H1 (cell line): ENCODE results near the gene PDE6B. TPM values are rescaled to one million over a fixed set of nuclear protein-coding genes. Genes with fewer than 3 reads are reported as not detected.
A peak's percentile ranks its signal among the peaks of the same experiment; 100 is the strongest.

Experiments
- CTCF ChIA-PET: fragments of 300-600 bp; sonication (Branson Sonifier 250); formaldehyde crosslinking; loops from one replicate; lab custom pipeline; 2021; ENCODE audit not compliant: partially characterized antibody; lab: Charles Lee
- POLR2A ChIA-PET: fragments of 300-600 bp; sonication (Branson Sonifier 250); formaldehyde crosslinking; loops from one replicate; lab custom pipeline; 2021; ENCODE audit warnings: inconsistent platforms; ENCODE audit not compliant: partially characterized antibody; lab: Charles Lee
- DNase-seq, 2 experiments: peaks; one replicate each; pipeline versions ENCODE4 v3.0.0 to v3.0.0-alpha.2; 2010 to 2022; ENCODE audit warnings: low spot score in 2 of 2, low read depth in 1 of 2, mixed read lengths in 1 of 2
- FAIRE-seq: peaks from 2 replicates; lab custom pipeline; 2011; peaks lifted over from hg19 to GRCh38; lab: Jason Lieb, UNC
- H2AFZ ChIP-seq: 2 replicates; pipeline ENCODE4 v1.8.1; 2012; ENCODE audit warnings: low read length, inconsistent platforms
- H2AK5ac ChIP-seq: 2 replicates; pipeline ENCODE4 v1.6.1; 2013; ENCODE audit warnings: low read depth, low read length
- H2BK120ac ChIP-seq: replicated peaks from 2 replicates; pipeline ENCODE3; 2013; ENCODE audit warnings: low read depth, low read length, inconsistent platforms
- H2BK12ac ChIP-seq: 2 replicates; pipeline ENCODE4 v1.6.1; 2013; ENCODE audit warnings: low read depth, low read length
- H2BK15ac ChIP-seq: 2 replicates; pipeline ENCODE4 v1.6.1; 2013; ENCODE audit warnings: low read length
- H2BK20ac ChIP-seq: 2 replicates; pipeline ENCODE4 v1.6.1; 2013; ENCODE audit warnings: low read length
- H2BK5ac ChIP-seq: 2 replicates; pipeline ENCODE4 v1.6.1; 2013; ENCODE audit warnings: low read depth, low read length
- H3K14ac ChIP-seq: 2 replicates; pipeline ENCODE4 v1.6.1; 2013; ENCODE audit warnings: inconsistent platforms; ENCODE audit not compliant: insufficient read length
- H3K18ac ChIP-seq: 2 replicates; pipeline ENCODE4 v1.6.1; 2013; ENCODE audit warnings: low read length; ENCODE audit errors: extremely low read depth
- H3K23ac ChIP-seq: 2 replicates; pipeline ENCODE4 v1.6.1; 2013; ENCODE audit warnings: inconsistent platforms; ENCODE audit not compliant: insufficient read length
- H3K23me2 ChIP-seq: 2 replicates; pipeline ENCODE4 v1.6.1; 2013; ENCODE audit warnings: low read depth, low read length
- H3K27ac ChIP-seq: 2 replicates; pipeline ENCODE4 v1.6.1; 2011; ENCODE audit warnings: low read depth, low read length, inconsistent platforms
- H3K27me3 ChIP-seq, 4 experiments: replicated peaks in 1 of 4; 1 replicate in 1 of 4; 2 replicates in 3 of 4; pipeline versions ENCODE4 v1.6.1 to v1.8.1; 2011 to 2013; ENCODE audit warnings: low read length in 3 of 4, mild to moderate bottlenecking in 3 of 4, inconsistent platforms in 2 of 4, mixed read lengths in 2 of 4, moderate library complexity in 1 of 4; ENCODE audit not compliant: control insufficient read depth in 3 of 4, insufficient read depth in 3 of 4; ENCODE audit errors: extremely low read depth in 1 of 4
- H3K36me3 ChIP-seq, 4 experiments: 2 replicates each; pipeline versions ENCODE4 v1.6.1 to v1.8.1; 2011 to 2013; ENCODE audit warnings: mild to moderate bottlenecking in 4 of 4, low read length in 3 of 4, moderate library complexity in 2 of 4, control low read depth in 1 of 4, inconsistent platforms in 1 of 4; ENCODE audit not compliant: insufficient read depth in 4 of 4, control insufficient read depth in 2 of 4
- H3K4ac ChIP-seq: replicated peaks from 2 replicates; pipeline ENCODE3; 2013; ENCODE audit warnings: low read length, low read depth, mixed read lengths, inconsistent platforms; ENCODE audit not compliant: insufficient read length
- H3K4me1 ChIP-seq, 4 experiments: replicated peaks in 1 of 4; 1 replicate in 1 of 4; 2 replicates in 3 of 4; pipeline versions ENCODE4 v1.6.1 to v1.8.1; 2011 to 2013; ENCODE audit warnings: low read length in 3 of 4, inconsistent platforms in 2 of 4, mixed read lengths in 1 of 4; ENCODE audit not compliant: insufficient read depth in 4 of 4, control insufficient read depth in 3 of 4
- H3K4me2 ChIP-seq, 2 experiments: 2 replicates each; pipeline versions ENCODE4 v1.6.1 to v1.8.1; 2011 to 2013; ENCODE audit warnings: low read depth in 2 of 2, low read length in 2 of 2, control low read depth in 1 of 2, inconsistent platforms in 1 of 2, mild to moderate bottlenecking in 1 of 2; ENCODE audit not compliant: insufficient read depth in 1 of 2
- H3K4me3 ChIP-seq, 4 experiments: fragments of 200-600, 300-600 bp in 1 of 4; sonication (generic), shearing (Covaris generic), sonication (Bioruptor Twin) in 1 of 4; 2 replicates each; pipeline versions ENCODE4 v1.5.1 to v1.8.1; 2011 to 2016; ENCODE audit warnings: low read length in 4 of 4, low read depth in 3 of 4, control low read depth in 2 of 4, inconsistent platforms in 2 of 4, mild to moderate bottlenecking in 2 of 4, mixed read lengths in 1 of 4, moderate library complexity in 1 of 4; ENCODE audit not compliant: insufficient read depth in 2 of 4; ENCODE audit errors: extremely low read depth in 1 of 4
- H3K56ac ChIP-seq: replicated peaks from 2 replicates; pipeline ENCODE3; 2013; ENCODE audit warnings: low read depth, mild to moderate bottlenecking, mixed read lengths, low read length, inconsistent platforms; ENCODE audit not compliant: insufficient read length
- H3K79me1 ChIP-seq: 2 replicates; pipeline ENCODE4 v1.6.1; 2013; ENCODE audit warnings: low read depth, low read length, control low read depth
- H3K79me2 ChIP-seq, 2 experiments: 2 replicates each; pipeline versions ENCODE4 v1.6.1 to v1.8.1; 2012 to 2013; ENCODE audit warnings: low read length in 2 of 2, mild to moderate bottlenecking in 2 of 2, inconsistent platforms in 1 of 2; ENCODE audit not compliant: insufficient read depth in 2 of 2, control insufficient read depth in 1 of 2
- H3K9ac ChIP-seq, 4 experiments: replicated peaks in 1 of 4; 1 replicate in 1 of 4; 2 replicates in 3 of 4; pipeline versions ENCODE4 v1.6.1 to v1.8.1; 2011 to 2013; ENCODE audit warnings: low read depth in 3 of 4, low read length in 3 of 4, control low read depth in 2 of 4, mild to moderate bottlenecking in 2 of 4, moderate library complexity in 2 of 4, inconsistent platforms in 1 of 4; ENCODE audit errors: extremely low read depth in 1 of 4
- H3K9me3 ChIP-seq, 2 experiments: 2 replicates each; pipeline versions ENCODE4 v1.6.1 to v1.8.1; 2012 to 2013; ENCODE audit warnings: mild to moderate bottlenecking in 2 of 2, moderate library complexity in 2 of 2, control low read depth in 1 of 2, inconsistent platforms in 1 of 2, low read depth in 1 of 2, low read length in 1 of 2, mixed read lengths in 1 of 2; ENCODE audit not compliant: insufficient read depth in 2 of 2
- H4K20me1 ChIP-seq, 2 experiments: replicated peaks in 1 of 2; 2 replicates each; pipeline versions ENCODE3 to v1.8.1; 2011 to 2013; ENCODE audit warnings: inconsistent platforms in 2 of 2, low read length in 2 of 2, mild to moderate bottlenecking in 1 of 2; ENCODE audit not compliant: insufficient read depth in 2 of 2, control insufficient read depth in 1 of 2
- H4K5ac ChIP-seq: 2 replicates; pipeline ENCODE4 v1.6.1; 2013; ENCODE audit warnings: low read length, low read depth, mixed read lengths, inconsistent platforms; ENCODE audit not compliant: insufficient read length
- H4K8ac ChIP-seq: 2 replicates; pipeline ENCODE4 v1.8.0; 2013; ENCODE audit warnings: mild to moderate bottlenecking, moderate library complexity, low read length, inconsistent platforms; ENCODE audit not compliant: insufficient read depth; ENCODE audit errors: extremely low read depth
- H4K91ac ChIP-seq: replicated peaks from 2 replicates; pipeline ENCODE3; 2013; ENCODE audit warnings: low read length, mixed read lengths, inconsistent platforms; ENCODE audit not compliant: insufficient read length
- ATF3 ChIP-seq: IDR thresholded peaks from 2 replicates; pipeline ENCODE4 v1.6.1; 2011; ENCODE audit warnings: low read depth, mild to moderate bottlenecking, low read length; ENCODE audit not compliant: insufficient read depth
- BACH1 ChIP-seq: IDR thresholded peaks from 2 replicates; pipeline ENCODE4 v1.6.1; 2012; ENCODE audit warnings: low read length, improper control_type of control experiment
- BCL11A ChIP-seq, 2 experiments: IDR thresholded peaks; one replicate each; pipeline ENCODE4 v1.6.1; 2011; ENCODE audit warnings: low read depth in 2 of 2, low read length in 2 of 2, mild to moderate bottlenecking in 2 of 2
- BRCA1 ChIP-seq: IDR thresholded peaks from 2 replicates; pipeline ENCODE4 v1.6.1; 2012; ENCODE audit warnings: low read depth, low read length, improper control_type of control experiment
- CHD1 ChIP-seq: IDR thresholded peaks from 2 replicates; pipeline ENCODE4 v1.6.1; 2012; ENCODE audit warnings: low read depth, low read length, improper control_type of control experiment
- CREB1 ChIP-seq: IDR thresholded peaks from 2 replicates; pipeline ENCODE4 v1.6.1; 2012; ENCODE audit warnings: inconsistent platforms
- GTF2F1 ChIP-seq: IDR thresholded peaks from 2 replicates; pipeline ENCODE4 v1.6.1; 2012; ENCODE audit warnings: low read depth, low read length, improper control_type of control experiment, borderline replicate concordance
- POLR2AphosphoS5 ChIP-seq: IDR thresholded peaks from 2 replicates; pipeline ENCODE4 v1.6.1; 2011; ENCODE audit warnings: low read depth, low read length
- RAD21 ChIP-seq, 2 experiments: IDR thresholded peaks in 1 of 2; conservative IDR thresholded peaks in 1 of 2; 2 replicates each; pipeline ENCODE4 v1.6.1; 2011; ENCODE audit warnings: low read depth in 2 of 2, low read length in 2 of 2, improper control_type of control experiment in 1 of 2, inconsistent platforms in 1 of 2, mild to moderate bottlenecking in 1 of 2, moderate library complexity in 1 of 2
- RBBP5 ChIP-seq: IDR thresholded peaks from 2 replicates; pipeline ENCODE4 v1.7.1; 2012; ENCODE audit warnings: low read depth, mild to moderate bottlenecking, inconsistent platforms, low read length, moderate library complexity, borderline replicate concordance
- SRF ChIP-seq: IDR thresholded peaks from 2 replicates; pipeline ENCODE4 v1.6.1; 2011; ENCODE audit warnings: mild to moderate bottlenecking, low read depth, low read length, moderate library complexity
- TAF1 ChIP-seq: IDR thresholded peaks from 2 replicates; pipeline ENCODE4 v1.6.1; 2011; ENCODE audit warnings: mild to moderate bottlenecking, low read depth, low read length
- TBP ChIP-seq: IDR thresholded peaks from 2 replicates; pipeline ENCODE4 v1.6.1; 2011; ENCODE audit warnings: low read depth, low read length, improper control_type of control experiment
- WGBS, 2 experiments: shearing (Covaris generic) in 1 of 2; methylation state at CpG; one replicate each; pipeline versions ENCODE4 v1.1.6 to v1.1.7; 2013 to 2015; ENCODE audit warnings: low lambda C conversion rate in 2 of 2, mixed read lengths in 2 of 2, inconsistent platforms in 1 of 2, low coverage in 1 of 2, missing lambda C conversion rate in 1 of 2; ENCODE audit not compliant: insufficient replicate concordance in 2 of 2, insufficient coverage in 1 of 2, insufficient read length in 1 of 2; ENCODE audit errors: extremely low coverage in 1 of 2, missing lambda C conversion rate in 1 of 2; 5-methylcytosine and 5-hydroxymethylcytosine counted together
- polyA plus RNA-seq, 7 experiments: library from polyadenylated mRNA; depleted of rRNA in 3 of 7; stranded (reverse) in 5 of 7; unstranded in 2 of 7; fragments of >200 nt in 5 of 7; fragments of 200-250 nt in 2 of 7; gene quantifications; 1 replicate in 5 of 7; 2 replicates in 1 of 7; 4 replicates in 1 of 7; pipeline versions ENCODE4 v1.2.1 to v1.2.3, GENCODE V29; 2011 to 2013; ENCODE audit warnings: missing spikeins in 2 of 7, mixed read lengths in 2 of 7
- total RNA-seq: library from RNA; stranded (reverse); fragmentation: NEBNext Ultra II Directional; extraction: Animal tissue kit (Norgen Biotek cat#: 25700); gene quantifications from 2 replicates; pipeline ENCODE4 v1.2.1, GENCODE V29; 2021

Gene PDE6B
- total and polyA plus RNA-seq, 2 of the 8 experiments (the other 6 are each of a cell fraction or from before 2014, with no cell fraction given): 4.1 to 8.4 TPM

DNA sequence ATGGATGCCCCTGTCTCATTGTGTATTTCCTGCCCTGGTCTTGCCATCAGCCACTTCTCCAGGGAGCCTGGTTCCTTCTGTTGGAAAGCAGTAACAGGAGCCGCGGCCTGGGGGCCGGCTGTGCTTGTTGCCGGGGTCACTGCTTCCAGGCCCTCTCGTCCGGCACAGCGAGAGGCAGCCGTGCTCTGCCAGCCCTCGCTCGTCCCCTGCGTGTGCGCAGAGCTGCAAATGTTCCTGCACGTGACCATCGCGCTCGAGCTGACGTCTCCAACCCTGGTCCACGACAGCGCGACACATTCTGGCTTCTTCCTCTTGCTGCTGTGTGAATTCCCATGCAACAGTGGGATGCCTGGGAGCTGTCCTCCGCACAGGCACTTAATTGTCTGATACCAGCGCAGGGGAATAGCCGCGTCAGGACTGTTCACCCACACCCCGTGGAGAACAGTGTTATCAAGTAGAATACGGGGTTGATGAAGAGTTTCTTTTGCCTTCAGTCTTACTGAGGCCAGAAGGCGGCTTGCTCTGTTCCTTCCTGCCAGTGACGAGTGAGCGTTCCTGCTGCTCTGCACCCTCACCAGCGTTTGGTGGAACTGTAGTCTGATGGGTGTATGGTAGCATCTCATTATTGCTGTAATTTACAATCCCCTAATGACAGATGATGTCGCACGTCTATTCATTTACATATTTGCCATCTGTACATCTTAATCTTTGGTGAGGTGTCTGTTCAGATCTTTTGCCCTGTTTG lies 12.3 kb downstream of the PDE6B start:
- H3K4me3 ChIP-seq: no peak overlapping the region
- DNase-seq (no peak), FAIRE-seq (no peak)
- no peak overlapping the region for H2AFZ ChIP-seq
- 90% methylated on average over 32 of the region's 32 CpGs; no CpG with 5 or more reads in 1 of the 2 experiments for WGBS, 2 experiments
- H3K4me1 ChIP-seq: no peaks in the 10 kb centered on the region
- H2AK5ac ChIP-seq: no peak overlapping the region
- ChIA-PET CTCF (interaction anchor here (1.8 kb wide), 1 partner anchor 35 kb away, joined by 6 read pairs; no protein-coding TSS in a partner anchor), POLR2A (no interaction called here)
- no peaks in the 10 kb centered on the region for H3K36me3 ChIP-seq
- no peak overlapping the region for H4K91ac ChIP-seq
- H3K14ac ChIP-seq: no peak overlapping the region
- H3K4me2 ChIP-seq: no peak overlapping the region
- no peak overlapping the region for H3K23ac ChIP-seq
- H2BK12ac ChIP-seq: no peak overlapping the region
- no peak overlapping the region for H2BK15ac ChIP-seq
- H3K56ac ChIP-seq: no peak overlapping the region
- no peaks in the 10 kb centered on the region for H3K79me2 ChIP-seq
- H3K18ac ChIP-seq: no peak overlapping the region
- H3K27ac ChIP-seq: no peak overlapping the region
- H3K23me2 ChIP-seq: no peaks in the 10 kb centered on the region
- peaks cover 0 to 2% of the 10 kb centered on the region in 2 experiments for H4K20me1 ChIP-seq
- peak overlapping the region; percentile 57 for H4K8ac ChIP-seq
- no peak overlapping the region for H3K9ac ChIP-seq
- no peak overlapping the region for H2BK5ac ChIP-seq
- no peaks in the 10 kb centered on the region; a peak in 1 of 7 replicates for H3K27me3 ChIP-seq
- no peak overlapping the region for H4K5ac ChIP-seq
- H3K9me3 ChIP-seq: peaks cover 0 to 7% of the 10 kb centered on the region in 2 experiments; a peak in 2 of 4 replicates
- H2BK20ac ChIP-seq: no peak overlapping the region
- no peak overlapping the region for H3K4ac ChIP-seq
- no peak overlapping the region for H2BK120ac ChIP-seq
- no peaks in the 10 kb centered on the region for H3K79me1 ChIP-seq
- no peak for TF ChIP-seq TAF1
- no peak for TF ChIP-seq ATF3
- TF ChIP-seq RAD21 (IDR thresholded peaks at IDR 0.05 in 1 of 2, conservative IDR thresholded peaks at IDR 0.05 in 1 of 2; ENCODE audit: low read depth in 2 of 2, low read length in 2 of 2): no peak
- no peak for TF ChIP-seq BACH1
- TF ChIP-seq TBP: no peak
- TF ChIP-seq CHD1: no peak
- TF ChIP-seq GTF2F1: no peak
- TF ChIP-seq POLR2AphosphoS5: no peak
- TF ChIP-seq RBBP5: no peak
- no peak for TF ChIP-seq SRF
- no peak for TF ChIP-seq BRCA1
- TF ChIP-seq BCL11A (IDR thresholded peaks at IDR 0.05; ENCODE audit: low read depth in 2 of 2, low read length in 2 of 2): no peak
- TF ChIP-seq CREB1: no peak
